Activated T-cell treated with anti-CD3 and anti-CD28 coated beads, Interleukin-2, amount 50 U/mL, for 24 hours (primary cell): ENCODE data around the gene DUS2.
"Not testable (repeated sequence)": the region's sequence is repeated elsewhere in the genome, so short reads cannot be mapped to it uniquely, and the experiment has no call there.

ENCODE experiments used
- DNase-seq: peaks from one replicate; pipeline ENCODE4 v3.0.0-alpha.2; 2020
- H3K27ac Mint-ChIP-seq: 2 replicates; pipeline ENCODE4 v1.8.0; 2020; ENCODE audit warnings: mild to moderate bottlenecking, mixed read lengths
- H3K27me3 Mint-ChIP-seq: 2 replicates; pipeline ENCODE4 v1.8.0; 2020; ENCODE audit warnings: mixed read lengths
- H3K36me3 Mint-ChIP-seq: 2 replicates; pipeline ENCODE4 v1.8.0; 2020; ENCODE audit warnings: low read depth, mixed read lengths
- H3K4me1 Mint-ChIP-seq: 2 replicates; pipeline ENCODE4 v1.8.0; 2020; ENCODE audit warnings: low read depth, mixed read lengths
- H3K4me3 Mint-ChIP-seq: 2 replicates; pipeline ENCODE4 v1.8.0; 2020; ENCODE audit warnings: mild to moderate bottlenecking, moderate library complexity, mixed read lengths
- H3K9me3 Mint-ChIP-seq: 2 replicates; pipeline ENCODE4 v1.8.0; 2020; ENCODE audit warnings: mixed read lengths

DUS2 gene

DNA sequence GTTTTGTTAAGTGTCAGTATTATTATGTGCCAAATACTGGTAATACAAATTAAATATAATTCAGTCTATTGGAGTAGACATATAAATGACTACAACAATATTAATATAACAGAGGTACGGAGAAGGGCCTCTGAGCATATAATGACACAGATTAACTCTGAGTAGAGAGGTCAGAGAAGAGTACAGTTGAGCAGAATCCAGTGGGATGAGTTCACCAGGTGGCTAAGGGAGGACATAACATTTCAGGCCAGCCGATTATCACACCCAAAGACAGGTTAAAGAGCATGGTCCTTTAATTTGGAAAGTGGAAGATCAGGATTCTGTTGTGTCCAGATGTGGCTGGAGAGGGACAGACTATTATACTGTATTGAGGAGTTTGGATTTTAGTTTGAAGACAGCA is 73.4 kb downstream of the DUS2 start:
- Mint-ChIP-seq H3K27me3 (no peaks in the 10 kb centered on the region), H3K27ac (peak overlapping the region; percentile 3), H3K36me3 (peaks cover 21% of the 10 kb centered on the region), H3K4me1 (peaks cover 81% of the 10 kb centered on the region), H3K9me3 (no peaks in the 10 kb centered on the region), H3K4me3 (no peak overlapping the region)
- no peak for DNase-seq

DNA sequence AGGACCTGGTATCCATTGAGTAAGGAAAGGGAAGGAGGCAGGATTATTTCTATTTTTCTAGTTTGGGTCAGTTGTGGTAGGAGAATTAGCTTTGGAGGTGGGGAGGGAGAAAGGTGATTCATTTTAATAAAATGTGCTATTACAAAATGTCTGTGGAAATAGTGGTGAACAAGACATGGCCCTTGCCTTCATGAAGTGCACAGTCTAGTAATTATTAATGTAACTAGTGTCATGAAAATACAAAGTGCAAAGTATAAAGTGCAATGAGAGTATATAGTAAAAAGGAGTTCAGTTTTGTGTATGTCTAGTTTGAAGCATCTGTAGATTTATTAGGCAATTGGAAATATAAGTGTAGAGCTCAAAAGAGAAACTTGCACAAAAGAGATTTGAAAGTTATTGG is 74.0 kb downstream of the DUS2 start:
- DNase-seq: no peak
- H3K27me3 Mint-ChIP-seq: no peaks in the 10 kb centered on the region
- H3K9me3 Mint-ChIP-seq: no peaks in the 10 kb centered on the region
- no peak overlapping the region for H3K4me3 Mint-ChIP-seq
- no peak overlapping the region for H3K27ac Mint-ChIP-seq
- H3K4me1 Mint-ChIP-seq: peaks cover 79% of the 10 kb centered on the region
- H3K36me3 Mint-ChIP-seq: peaks cover 24% of the 10 kb centered on the region

DNA sequence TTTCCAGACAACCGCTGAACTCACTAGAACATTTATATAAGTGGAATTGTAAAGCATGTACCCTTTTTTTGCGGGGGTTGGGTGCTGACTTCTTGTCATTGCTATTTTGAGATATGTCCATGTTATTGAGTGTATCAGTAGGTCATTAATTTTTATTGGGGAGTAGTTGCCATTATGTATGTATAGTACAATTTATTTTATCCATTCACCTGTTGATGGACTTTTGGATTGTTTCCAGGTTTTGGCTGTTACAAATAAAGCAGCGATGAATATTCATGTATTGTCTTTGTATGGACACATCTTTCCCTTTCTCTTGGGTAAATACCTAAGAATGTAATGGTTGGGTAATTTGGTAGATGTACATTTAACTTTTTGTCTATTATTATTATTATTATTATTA is 74.8 kb downstream of the DUS2 start:
- DNase-seq: no peak
- Mint-ChIP-seq H3K36me3 (peaks cover 31% of the 10 kb centered on the region), H3K9me3 (no peaks in the 10 kb centered on the region), H3K27ac (no peak overlapping the region), H3K27me3 (no peaks in the 10 kb centered on the region), H3K4me3 (no peak overlapping the region), H3K4me1 (peaks cover 80% of the 10 kb centered on the region)

DNA sequence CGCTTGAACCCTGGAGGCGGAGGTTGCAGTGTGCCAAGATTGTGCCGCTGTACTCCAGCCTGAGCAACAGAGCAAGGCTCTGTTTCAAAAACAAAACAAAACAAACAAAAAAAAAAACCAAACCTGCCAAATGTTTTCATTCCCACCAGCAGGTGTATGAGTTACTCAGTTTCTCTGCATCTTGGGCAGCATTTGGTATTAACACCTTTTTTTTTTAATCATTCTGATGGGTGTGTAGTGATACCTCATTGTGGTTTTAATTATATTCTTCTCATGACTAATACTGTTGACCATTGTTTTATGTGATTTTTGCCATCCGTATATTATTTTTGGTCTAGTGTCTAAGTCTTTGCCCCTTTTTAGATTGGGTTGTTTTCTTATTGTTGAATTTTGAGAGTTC is 77.4 kb downstream of the DUS2 start:
- no peak for DNase-seq
- no peak overlapping the region for H3K4me3 Mint-ChIP-seq
- no peaks in the 10 kb centered on the region for H3K27me3 Mint-ChIP-seq
- H3K36me3 Mint-ChIP-seq: peaks cover 50% of the 10 kb centered on the region
- H3K9me3 Mint-ChIP-seq: peaks cover 3% of the 10 kb centered on the region
- peak overlapping the region; percentile 30 for H3K27ac Mint-ChIP-seq
- peaks cover 78% of the 10 kb centered on the region for H3K4me1 Mint-ChIP-seq

DNA sequence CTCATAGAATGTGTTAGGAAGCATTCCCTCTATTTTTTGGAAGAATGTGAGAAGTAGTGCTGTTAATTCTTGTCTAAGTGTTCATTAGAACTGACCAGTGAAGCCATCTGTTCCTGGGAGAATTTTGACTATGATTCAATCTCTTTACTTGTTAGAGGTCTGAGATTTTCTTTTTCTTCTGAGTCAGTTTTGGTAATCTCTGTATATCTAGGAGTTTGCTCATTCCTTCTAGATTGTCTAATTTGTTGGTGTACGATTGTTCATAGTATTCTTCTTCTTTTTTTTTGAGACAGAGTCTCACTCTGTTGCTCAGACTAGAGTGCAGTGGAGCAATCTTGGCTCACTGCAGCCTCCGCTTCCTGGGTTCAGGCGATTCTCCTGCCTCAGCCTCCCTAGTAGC is 82.5 kb downstream of the DUS2 start:
- H3K27ac Mint-ChIP-seq: peak overlapping the region; percentile 42
- H3K36me3 Mint-ChIP-seq: peaks cover 62% of the 10 kb centered on the region

DNA sequence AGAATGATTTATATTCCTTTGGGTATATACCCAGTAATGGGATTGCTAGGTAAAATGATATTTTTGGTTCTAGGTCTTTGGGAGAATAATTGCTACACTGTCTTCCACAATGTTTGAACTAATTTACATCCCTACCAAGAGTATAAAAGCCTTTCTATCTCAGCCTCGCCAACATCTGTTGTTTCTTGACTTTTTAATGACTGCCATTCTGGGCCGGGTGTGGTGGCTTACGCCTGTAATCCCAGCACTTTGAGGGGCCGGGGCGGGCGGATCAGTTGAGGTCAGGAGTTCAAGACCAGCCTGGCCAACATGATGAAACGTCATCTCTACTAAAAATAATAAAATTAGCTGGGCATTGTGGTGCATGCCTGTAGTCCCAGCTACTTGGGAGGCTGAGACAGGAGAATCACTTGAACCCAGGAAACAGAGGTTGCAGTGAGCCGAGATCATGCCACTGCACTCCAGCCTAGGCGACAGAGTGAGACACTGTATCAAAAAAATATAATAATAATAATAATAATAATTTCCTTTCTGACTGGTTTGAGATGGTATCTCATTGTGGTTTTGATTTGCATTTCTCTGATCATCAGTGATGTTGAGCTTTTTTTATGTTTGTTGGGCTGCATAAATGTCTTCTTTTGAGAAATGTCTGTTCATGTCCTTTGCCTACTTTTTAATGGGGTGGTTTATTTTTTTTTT is 84.3 kb downstream of the DUS2 start:
- peaks cover 36% of the 10 kb centered on the region for H3K9me3 Mint-ChIP-seq
- not testable (repeated sequence) for DNase-seq, H3K27ac Mint-ChIP-seq, H3K27me3 Mint-ChIP-seq, H3K4me3 Mint-ChIP-seq
- H3K36me3 Mint-ChIP-seq: peaks cover 67% of the 10 kb centered on the region
- H3K4me1 Mint-ChIP-seq: peaks cover 76% of the 10 kb centered on the region

More for the DNA sequence above, 82.5 kb downstream of the DUS2 start:
- DNase-seq: no peak
- Mint-ChIP-seq H3K4me1 (peaks cover 72% of the 10 kb centered on the region), H3K9me3 (peaks cover 26% of the 10 kb centered on the region), H3K4me3 (no peak overlapping the region), H3K27me3 (no peaks in the 10 kb centered on the region)

DNA sequence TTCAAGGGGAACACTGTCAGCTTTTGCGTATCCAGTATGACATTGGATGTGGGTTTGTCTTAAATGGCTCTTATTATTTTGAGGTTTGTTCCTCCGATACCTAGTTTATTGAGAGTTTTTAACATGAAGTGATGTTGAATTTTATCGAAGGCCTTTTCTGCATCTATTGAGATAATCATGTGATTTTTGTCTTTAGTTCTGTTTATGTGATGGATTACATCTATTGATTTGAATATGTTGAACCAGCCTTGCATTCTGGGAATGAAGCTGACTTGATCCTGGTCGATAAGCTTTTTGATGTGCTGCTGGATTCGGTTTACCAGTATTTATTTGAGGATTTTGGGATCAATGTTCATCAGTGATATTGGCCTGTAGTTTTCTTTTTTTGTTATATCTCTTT is 86.1 kb downstream of the DUS2 start:
- not testable (repeated sequence) for H3K27me3 Mint-ChIP-seq, DNase-seq, H3K4me3 Mint-ChIP-seq
- Mint-ChIP-seq H3K9me3 (peaks cover 36% of the 10 kb centered on the region), H3K4me1 (peaks cover 76% of the 10 kb centered on the region), H3K27ac (peak overlapping the region; percentile 34), H3K36me3 (peaks cover 61% of the 10 kb centered on the region)

DNA sequence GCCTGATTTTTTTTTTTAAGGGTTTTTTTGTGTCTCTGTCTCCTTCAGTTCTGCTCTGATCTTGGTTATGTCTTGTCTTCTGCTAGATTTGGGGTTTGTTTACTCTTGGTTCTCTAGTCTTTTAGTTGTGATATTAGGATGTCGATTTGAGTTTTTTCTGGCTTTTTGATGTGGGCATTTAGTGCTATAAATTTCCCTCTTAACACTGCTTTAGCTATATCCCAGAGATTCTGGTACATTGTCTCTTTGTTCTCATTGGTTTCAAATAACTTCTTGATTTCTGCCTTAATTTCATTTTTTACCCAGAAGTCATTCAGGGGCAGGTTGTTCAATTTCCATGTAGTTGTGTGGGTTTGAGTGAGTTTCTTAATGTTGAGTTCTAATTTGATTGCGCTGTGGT is 87.5 kb downstream of the DUS2 start:
- Mint-ChIP-seq H3K4me1 (peaks cover 78% of the 10 kb centered on the region), H3K27ac (peak overlapping the region; percentile 57), H3K9me3 (peaks cover 32% of the 10 kb centered on the region), H3K36me3 (peaks cover 48% of the 10 kb centered on the region)
- H3K4me3 Mint-ChIP-seq, DNase-seq, H3K27me3 Mint-ChIP-seq: not testable (repeated sequence)

DNA sequence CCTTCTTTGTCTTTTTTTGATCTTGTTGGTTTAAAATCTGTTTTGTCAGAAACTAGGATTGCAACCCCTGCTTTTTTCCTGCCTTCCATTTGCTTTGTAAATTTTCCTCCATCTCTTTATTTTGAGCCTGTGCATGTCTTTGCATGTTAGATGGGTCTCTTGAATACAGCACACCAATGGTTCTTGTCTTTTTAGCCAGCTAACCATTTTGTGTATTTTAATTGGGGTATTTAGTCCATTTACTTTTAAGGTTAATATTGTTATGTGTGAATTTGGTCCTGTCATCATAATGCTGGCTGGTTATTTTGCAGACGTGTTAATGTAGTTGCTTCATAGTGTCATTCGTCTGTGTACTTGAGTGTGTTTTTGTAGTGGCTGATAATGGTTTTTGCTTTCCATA is 88.3 kb downstream of the DUS2 start:
- H3K27me3 Mint-ChIP-seq: no peaks in the 10 kb centered on the region
- peak overlapping the region; percentile 2 for H3K27ac Mint-ChIP-seq
- peaks cover 30% of the 10 kb centered on the region for H3K9me3 Mint-ChIP-seq
- peaks cover 46% of the 10 kb centered on the region for H3K36me3 Mint-ChIP-seq
- peaks cover 83% of the 10 kb centered on the region for H3K4me1 Mint-ChIP-seq
- DNase-seq: no peak
- H3K4me3 Mint-ChIP-seq: no peak overlapping the region

DNA sequence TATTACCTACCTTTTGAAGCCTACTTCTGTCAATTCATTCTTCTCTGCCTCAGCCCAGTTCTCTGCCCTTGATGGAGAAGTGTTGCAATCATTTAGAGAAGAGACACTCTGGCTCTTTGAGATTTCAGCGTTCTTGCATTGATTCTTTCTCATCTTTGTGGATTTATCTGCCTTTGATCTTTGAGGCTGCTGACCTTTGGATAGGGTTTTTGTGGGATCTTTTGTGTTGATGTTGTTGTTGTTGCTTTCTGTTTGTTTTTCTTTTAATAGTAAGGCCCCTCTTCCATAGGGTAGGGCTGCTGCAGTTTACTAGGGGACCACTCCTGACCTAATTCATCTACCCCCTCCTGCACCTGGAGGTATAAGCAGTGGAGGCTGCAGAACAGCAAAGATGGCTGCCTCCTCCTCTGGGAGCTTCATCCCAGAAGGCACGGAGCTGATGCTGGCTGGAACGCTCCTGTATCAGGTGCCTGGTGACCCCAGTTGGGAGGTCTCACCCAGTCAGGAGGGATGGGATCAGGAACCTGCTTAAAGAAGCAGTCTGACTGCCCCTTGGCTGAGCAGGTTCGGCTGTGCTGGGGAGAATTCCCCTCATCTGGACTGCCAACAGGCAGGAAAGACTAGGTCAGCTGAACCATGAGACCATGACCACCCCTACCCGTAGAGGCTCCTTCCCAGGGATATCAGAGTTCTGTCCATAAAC is 90.1 kb downstream of the DUS2 start:
- H3K27ac Mint-ChIP-seq: peak overlapping the region; percentile 2
- no peaks in the 10 kb centered on the region for H3K27me3 Mint-ChIP-seq
- no peak overlapping the region for H3K4me3 Mint-ChIP-seq
- DNase-seq: no peak
- peaks cover 40% of the 10 kb centered on the region for H3K36me3 Mint-ChIP-seq
- peaks cover 27% of the 10 kb centered on the region for H3K9me3 Mint-ChIP-seq
- peaks cover 87% of the 10 kb centered on the region for H3K4me1 Mint-ChIP-seq

DNA sequence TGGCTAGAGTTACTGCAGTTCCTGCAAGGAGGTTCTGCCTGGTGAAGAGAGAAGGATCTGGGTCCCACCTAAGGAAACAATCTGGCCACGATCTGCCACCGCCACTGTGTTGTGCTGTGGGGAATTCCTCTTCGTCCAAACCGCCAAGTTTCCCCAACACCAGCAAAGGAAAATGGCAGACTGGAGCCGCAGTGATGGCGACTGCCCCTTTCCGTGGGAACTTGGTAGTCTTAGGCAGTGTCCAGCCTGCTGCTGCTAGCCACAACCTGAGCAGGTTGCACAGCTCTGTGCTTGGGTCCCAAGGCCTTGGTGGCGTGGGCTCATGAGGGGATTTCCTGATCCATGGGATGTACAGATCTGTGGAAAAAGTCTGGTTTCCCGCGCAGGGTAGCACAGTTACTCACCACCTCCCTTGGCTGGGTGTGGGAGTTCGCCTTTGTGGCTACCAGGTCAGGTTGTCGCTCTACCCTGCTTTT is 90.7 kb downstream of the DUS2 start:
- Mint-ChIP-seq H3K36me3 (peaks cover 34% of the 10 kb centered on the region), H3K27ac (no peak overlapping the region)

DNA sequence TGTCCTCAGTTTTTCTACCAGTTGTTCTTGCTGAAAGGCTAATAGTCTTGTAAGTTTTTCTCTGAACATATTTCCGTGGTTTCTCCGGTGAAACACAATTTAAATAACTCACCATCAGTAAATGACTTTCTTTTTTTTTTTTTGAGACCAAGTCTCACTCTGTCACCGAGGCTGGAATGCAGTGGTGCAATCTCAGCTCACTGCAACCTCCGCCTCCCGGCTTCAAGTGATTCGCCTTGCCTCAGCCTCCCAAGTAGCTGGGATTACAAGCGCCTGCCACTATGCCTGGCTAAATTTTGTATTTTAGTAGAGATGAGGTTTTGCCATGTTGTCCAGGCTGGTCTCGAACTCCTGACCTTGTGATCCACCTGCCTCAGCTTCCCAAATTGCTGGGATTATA is 91.9 kb downstream of the DUS2 start:
- Mint-ChIP-seq H3K27ac (peak overlapping the region; percentile 62), H3K36me3 (peaks cover 23% of the 10 kb centered on the region), H3K4me1 (peaks cover 89% of the 10 kb centered on the region), H3K9me3 (peaks cover 11% of the 10 kb centered on the region)
- not testable (repeated sequence) for H3K27me3 Mint-ChIP-seq, H3K4me3 Mint-ChIP-seq, DNase-seq

More for the DNA sequence above, 90.7 kb downstream of the DUS2 start:
- Mint-ChIP-seq H3K4me3 (no peak overlapping the region), H3K9me3 (peaks cover 21% of the 10 kb centered on the region), H3K4me1 (peaks cover 87% of the 10 kb centered on the region), H3K27me3 (no peaks in the 10 kb centered on the region)
- DNase-seq: no peak

DNA sequence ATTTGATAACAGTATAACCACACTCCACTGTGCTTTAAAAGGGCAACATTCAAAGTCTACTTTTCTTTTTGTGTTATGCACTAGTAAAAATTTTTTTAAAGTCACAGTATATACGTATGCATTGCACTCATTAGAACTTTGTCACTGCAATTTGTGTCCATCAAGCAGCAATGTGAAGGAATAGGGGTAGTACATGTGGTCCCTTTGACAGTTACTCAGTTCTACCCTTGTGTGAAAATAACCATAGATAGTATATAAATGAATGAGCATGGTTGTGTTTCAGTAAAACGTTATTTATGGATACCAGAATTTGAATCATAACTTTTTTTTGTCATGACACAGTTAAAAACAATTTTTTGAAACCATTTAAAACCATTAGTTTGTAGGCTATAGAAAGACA is 92.8 kb downstream of the DUS2 start:
- peaks cover 7% of the 10 kb centered on the region for H3K9me3 Mint-ChIP-seq
- H3K27me3 Mint-ChIP-seq: no peaks in the 10 kb centered on the region
- H3K4me3 Mint-ChIP-seq: no peak overlapping the region
- H3K4me1 Mint-ChIP-seq: peaks cover 93% of the 10 kb centered on the region
- H3K36me3 Mint-ChIP-seq: peaks cover 19% of the 10 kb centered on the region
- H3K27ac Mint-ChIP-seq: peak overlapping the region; percentile 71
- no peak for DNase-seq

DNA sequence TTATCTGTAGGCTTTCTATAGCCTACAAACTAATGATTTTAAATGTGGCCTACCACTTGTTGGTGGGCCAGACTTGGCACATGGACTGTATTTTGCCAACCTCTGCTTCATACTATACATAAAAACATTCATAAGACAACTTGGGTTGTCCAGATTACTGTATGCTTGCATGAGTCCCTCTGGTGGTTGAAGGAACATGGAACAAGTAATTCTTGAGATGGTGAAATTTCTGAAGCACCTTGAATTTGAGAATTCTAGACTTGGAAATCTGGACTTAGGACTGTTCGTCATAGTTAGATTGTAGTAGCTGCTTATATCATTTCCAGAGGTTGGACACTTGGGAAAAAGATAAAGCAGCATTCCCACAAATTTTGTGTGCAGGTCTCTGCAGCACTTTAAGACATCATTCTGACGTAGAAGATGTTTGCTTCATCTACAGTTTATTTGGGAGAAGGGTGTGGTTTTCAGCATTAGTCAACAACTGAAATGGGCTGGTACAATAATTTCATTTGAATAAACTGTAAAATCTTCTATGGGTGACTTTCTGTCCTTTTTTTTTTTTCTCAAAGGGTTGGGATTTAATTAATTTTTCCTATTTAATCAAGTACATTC is 93.3 kb downstream of the DUS2 start:
- Mint-ChIP-seq H3K4me1 (peaks cover 89% of the 10 kb centered on the region), H3K36me3 (peaks cover 14% of the 10 kb centered on the region), H3K9me3 (peaks cover 3% of the 10 kb centered on the region), H3K27me3 (no peaks in the 10 kb centered on the region), H3K4me3 (no peak overlapping the region), H3K27ac (peak overlapping the region; percentile 55)
- no peak for DNase-seq

DNA sequence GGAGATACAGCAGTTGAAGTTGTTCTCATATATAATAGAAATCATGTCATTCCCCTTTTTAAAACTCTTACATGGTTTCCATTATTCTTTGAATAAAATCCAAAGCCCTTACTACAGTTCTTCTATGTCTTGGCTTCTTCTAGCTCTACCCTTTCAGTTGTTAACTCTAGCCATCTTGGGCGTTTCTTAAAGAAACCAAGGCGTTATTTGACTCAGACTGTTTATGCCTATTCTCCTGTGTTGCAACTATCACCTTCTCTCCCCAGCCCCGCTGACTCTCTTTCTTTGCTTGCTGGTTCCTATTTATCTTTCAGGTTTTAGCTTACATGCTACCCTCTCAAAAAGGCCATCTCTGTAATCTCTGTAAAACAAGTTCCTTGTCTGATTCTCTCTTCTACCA is 94.8 kb downstream of the DUS2 start:
- Mint-ChIP-seq H3K36me3 (peaks cover 18% of the 10 kb centered on the region), H3K9me3 (no peaks in the 10 kb centered on the region), H3K4me3 (no peak overlapping the region), H3K4me1 (peaks cover 91% of the 10 kb centered on the region), H3K27me3 (no peaks in the 10 kb centered on the region), H3K27ac (peak overlapping the region; percentile 67)
- no peak for DNase-seq
